ENCODE measurements around the gene ERCC8. TPM values are rescaled to one million over a fixed set of nuclear protein-coding genes. Genes with fewer than 3 reads are reported as not detected.
"Not testable (repeated sequence)": the region's sequence is repeated elsewhere in the genome, so short reads cannot be mapped to it uniquely, and the experiment has no call there.

The ERCC8 gene
- total RNA-seq, 1 experiment from 2014 or later: 11.4 TPM

DNA sequence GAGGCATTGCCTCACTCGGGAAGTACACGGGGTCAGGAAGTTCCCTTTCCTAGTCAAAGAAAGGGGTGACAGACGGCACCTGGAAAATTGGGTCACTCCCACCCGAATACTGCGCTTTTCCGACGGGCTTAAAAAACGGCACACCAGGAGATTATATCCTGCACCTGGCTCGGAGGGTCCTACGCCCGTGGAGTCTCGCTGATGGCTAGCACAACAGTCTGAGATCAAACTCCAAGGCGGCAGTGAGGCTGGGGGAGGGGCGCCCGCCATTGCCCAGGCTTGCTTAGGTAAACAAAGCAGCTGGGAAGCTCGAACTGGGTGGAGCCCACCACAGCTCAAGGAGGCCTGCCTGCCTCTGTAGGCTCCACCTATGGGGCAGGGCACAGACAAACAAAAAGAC is 84.3 kb downstream of the ERCC8 start:
- not testable (repeated sequence) for H3K27me3 ChIP-seq, H3K9me3 ChIP-seq, DNase-seq, H3K36me3 ChIP-seq, H3K4me3 ChIP-seq

DNA sequence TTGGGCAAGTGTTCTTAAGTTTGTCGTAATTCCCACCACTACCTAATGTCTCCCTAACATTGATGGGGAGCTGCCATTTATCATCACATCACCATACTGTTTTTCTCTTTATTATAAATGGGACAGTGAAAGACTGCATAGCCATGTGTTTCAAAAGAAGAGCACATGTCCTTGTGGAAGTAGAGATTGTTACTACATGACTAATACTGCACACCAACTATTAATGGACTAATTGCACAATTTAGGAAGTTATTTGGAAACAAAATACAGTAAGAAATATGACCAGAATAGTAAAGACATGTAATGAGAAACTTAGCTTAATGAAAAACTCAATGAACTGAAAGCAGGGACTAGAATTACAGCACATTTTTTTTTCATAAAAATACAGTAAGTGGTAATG is 88.8 kb downstream of the ERCC8 start:
- Histone ChIP-seq H3K27me3 (no peaks in the 10 kb centered on the region; the same call in 1 of the 2 replicates), H3K9me3 (no peaks in the 10 kb centered on the region), H3K36me3 (no peaks in the 10 kb centered on the region), H3K4me3 (no peak overlapping the region)
- DNase-seq: no peak

DNA sequence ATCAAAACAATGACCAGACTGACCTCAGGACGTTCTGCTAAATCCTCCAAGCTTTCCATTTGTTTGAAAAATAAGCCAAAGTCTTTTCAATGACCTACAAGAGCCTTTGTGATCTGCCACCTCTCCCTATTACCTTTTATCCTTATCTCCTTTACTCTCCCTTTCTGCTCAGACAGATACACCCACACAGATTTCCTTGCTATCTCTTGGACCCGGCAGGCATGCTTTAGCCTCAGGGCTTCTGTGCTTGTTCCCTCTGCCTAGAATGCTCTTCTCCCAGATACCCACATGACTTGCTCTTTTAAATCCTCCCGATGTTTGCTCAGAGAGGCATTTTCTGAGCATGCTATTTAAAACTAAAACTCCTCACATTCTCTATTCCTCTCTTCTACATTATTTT is 91.9 kb downstream of the ERCC8 start:
- no peaks in the 10 kb centered on the region for H3K9me3 ChIP-seq
- no peak for DNase-seq
- H3K4me3 ChIP-seq: no peak overlapping the region
- no peaks in the 10 kb centered on the region for H3K36me3 ChIP-seq
- H3K27me3 ChIP-seq: no peaks in the 10 kb centered on the region; the same call in 1 of the 2 replicates

DNA sequence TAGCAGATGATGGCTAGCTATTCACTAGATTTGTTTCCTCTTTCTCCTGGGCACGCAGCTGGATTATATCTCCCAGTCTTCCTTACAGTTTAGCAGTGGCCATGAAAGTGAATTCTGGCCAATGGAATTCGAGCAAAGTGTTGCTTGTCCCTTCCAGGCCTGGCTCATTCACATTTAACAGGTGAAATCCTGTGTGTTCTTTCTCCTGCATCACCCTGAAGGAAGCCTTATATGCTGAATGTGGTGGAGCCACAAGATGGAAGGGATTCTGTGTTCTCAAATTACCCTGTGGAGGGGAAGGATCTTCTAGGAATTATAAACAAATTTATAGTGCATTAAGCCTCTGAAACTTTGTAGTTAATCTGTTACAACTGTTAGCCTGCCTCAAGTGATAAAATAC is 92.6 kb downstream of the ERCC8 start:
- DNase-seq: no peak
- Histone ChIP-seq H3K36me3 (no peaks in the 10 kb centered on the region), H3K27me3 (no peaks in the 10 kb centered on the region; the same call in 1 of the 2 replicates), H3K9me3 (no peaks in the 10 kb centered on the region), H3K4me3 (no peak overlapping the region)

DNA sequence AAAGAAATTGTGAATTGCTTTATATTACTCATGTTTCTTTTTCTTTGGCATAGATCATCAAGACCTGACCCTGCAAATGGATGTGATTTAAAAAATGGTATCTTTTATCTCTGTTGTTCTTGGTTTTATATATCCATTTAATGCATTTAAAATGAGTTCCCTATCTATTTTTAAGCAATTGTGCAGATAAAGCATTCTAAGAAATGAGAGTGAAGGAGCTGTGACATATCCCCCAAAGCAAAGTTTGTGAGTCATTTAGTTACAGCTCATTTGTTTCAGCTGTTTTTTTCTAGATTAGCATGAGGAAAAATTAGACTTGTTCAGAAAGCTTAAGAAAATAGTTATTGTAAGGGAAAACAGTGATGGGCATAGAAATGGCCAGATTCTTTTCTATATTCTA is 93.2 kb downstream of the ERCC8 start:
- Histone ChIP-seq H3K4me3 (no peak overlapping the region), H3K36me3 (no peaks in the 10 kb centered on the region), H3K27me3 (no peaks in the 10 kb centered on the region; the same call in 1 of the 2 replicates), H3K9me3 (no peaks in the 10 kb centered on the region)
- DNase-seq: no peak

DNA sequence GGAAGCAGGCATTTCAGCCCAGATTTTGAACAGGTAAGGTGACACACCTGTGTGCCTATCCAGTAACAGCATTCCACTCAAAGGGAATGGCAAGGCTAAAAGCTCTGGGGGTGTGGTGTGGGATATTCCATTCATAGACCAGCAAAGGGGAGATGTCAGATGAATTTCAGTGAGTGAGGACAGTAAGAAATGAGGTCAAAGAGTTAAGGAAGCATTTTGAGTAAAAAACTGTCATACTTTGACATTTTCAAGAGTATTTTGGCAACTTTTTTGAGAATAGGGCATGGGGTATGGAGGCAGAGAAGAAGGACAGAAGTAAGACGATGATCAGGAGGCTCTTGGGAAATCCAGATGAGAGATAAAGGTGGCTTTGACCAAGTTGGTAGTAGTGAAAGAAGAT is 98.6 kb downstream of the ERCC8 start:
- Histone ChIP-seq H3K4me3 (no peak overlapping the region), H3K9me3 (no peaks in the 10 kb centered on the region), H3K36me3 (no peaks in the 10 kb centered on the region), H3K27me3 (peaks cover 26% of the 10 kb centered on the region)
- DNase-seq: no peak

DNA sequence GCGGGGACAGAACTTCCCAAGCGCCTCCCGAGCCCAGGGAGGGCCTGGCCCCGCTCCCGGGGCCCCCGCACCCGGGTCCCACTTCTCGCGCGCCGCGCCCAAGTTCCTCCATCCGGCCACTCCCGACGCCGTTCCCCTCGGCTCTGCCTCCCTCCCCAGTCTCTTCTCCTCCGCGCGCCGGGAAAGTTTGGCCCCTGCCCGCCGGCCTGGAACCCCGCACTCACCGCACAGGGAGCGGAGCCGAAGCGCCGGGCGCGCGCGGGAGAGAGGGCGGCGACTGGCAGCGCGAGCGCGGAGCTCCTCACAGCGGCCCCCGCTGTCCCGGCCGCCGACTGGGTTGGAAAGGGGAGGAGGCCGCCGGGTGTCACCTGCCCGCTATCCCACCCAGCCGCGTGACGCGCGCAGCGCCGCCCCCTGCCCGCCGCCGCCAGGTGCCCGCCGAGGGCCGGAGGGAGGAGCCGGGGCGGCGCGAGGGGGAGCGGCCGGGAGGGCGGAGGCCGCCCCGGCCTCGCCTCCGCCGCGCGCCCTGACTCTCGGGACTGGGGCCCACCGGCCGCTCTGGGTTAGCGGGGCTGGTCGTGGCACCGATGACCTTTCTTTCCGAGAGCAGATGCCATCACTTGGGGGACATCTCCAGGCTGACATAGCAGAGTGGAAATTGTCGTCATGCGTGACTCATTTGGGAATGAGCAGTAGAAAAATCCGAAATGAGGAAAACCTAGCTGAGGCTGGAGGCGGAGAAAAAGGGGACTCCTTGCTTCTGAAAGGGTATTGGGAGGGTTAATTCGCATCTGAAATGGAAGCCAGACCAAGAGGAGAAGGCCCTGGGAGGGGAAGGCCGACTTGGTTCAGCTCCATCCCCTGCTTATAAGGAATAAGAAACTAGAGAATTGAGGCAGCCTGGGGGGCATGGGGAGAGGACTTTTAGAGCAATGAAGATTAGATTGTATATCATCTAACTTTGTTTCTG is 100.6 kb downstream of the ERCC8 start, which contains the start of gene ELOVL7:
TSS of gene ELOVL7 (minus strand) at position 334 of the 970 bp plus-strand sequence. CDS start 56,872 bp downstream, outside the sequence.
- peaks cover 38% of the 10 kb centered on the region for H3K27me3 ChIP-seq
- H3K4me3 ChIP-seq: peak within 1 kb of the TSS; percentile 52
- DNase-seq: peak; percentile 54
- H3K36me3 ChIP-seq: no peaks in the 10 kb centered on the region
- H3K9me3 ChIP-seq: no peaks in the 10 kb centered on the region

DNA sequence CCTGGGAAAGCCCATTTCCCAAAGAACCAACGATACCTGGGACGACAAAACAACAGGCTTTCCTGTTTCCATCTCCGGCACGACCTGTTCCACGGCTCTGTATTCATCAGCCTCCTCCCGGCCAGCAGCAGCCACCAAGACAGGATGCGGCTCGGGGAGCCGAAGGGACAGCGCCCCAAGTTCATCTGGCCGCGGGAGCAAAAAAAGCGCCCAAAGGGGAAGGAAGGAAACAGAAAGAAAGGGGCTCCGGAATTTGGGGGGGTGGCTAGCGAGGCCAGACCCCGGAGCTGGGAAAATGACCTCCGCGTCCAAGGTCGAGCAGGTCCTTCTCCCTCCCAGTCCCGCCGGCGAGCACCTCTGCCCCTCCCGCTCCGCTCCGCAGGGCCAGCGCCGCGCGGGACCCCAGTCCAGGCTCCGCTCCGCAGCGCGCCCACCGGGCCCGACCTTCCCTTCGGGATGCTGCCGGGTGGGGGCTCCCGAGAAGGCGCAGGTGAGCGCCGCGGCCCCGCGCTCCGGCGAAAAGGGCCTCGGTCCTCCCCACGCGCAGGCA is 101.4 kb downstream of the ERCC8 start:
- peak; percentile 8 for DNase-seq
- H3K27me3 ChIP-seq: peaks cover 38% of the 10 kb centered on the region
- no peaks in the 10 kb centered on the region for H3K9me3 ChIP-seq
- H3K4me3 ChIP-seq: peak overlapping the region; percentile 52
- H3K36me3 ChIP-seq: no peaks in the 10 kb centered on the region

DNA sequence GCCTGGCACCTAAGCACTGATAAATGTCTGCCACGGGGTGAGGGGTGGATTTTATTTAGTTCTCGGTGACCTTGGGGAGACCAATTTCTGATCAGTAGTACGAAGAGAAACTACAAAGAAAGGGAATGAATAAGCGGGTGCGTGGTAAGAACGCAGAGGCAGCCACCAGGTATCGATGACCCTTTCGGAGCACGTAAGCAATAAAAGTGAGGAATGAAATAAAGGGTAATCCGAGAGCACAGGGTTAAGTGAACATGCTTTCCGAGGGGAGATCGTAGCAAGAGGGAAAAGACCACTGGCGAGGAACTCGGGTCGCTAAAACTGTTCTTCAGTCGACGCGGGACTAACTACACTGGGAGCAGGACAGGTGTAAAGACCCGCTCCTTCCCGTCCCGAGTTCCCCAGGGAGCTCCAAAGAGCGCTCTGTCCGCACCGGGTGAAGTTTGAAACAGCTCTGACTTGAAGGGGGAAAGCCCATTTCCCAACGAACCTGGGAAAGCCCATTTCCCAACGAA is 101.9 kb downstream of the ERCC8 start:
- no peaks in the 10 kb centered on the region for H3K9me3 ChIP-seq
- H3K27me3 ChIP-seq: peaks cover 38% of the 10 kb centered on the region
- H3K4me3 ChIP-seq: peak overlapping the region; percentile 52; the same call in 1 of the 2 replicates
- no peaks in the 10 kb centered on the region for H3K36me3 ChIP-seq
- DNase-seq: peak; percentile 1

DNA sequence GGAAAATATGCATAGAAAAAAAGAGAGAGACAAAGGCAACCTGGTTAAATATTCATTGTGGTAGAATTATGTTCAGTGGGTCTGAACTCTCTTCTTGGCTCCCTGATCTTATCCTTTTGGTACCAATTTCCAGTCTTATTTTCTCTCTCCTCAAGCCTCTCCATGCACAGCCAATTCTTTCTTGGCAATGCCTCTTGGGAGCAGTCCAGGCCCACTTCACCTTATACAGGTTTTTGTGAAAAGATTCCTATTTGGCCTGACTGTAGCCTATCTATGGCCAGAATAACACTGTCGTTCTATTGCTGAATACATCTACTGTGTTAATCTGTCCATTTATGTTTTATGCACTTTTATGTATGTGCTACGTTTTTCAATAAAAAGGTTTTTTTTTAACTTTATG is 103.5 kb downstream of the ERCC8 start:
- DNase-seq: no peak
- peaks cover 38% of the 10 kb centered on the region for H3K27me3 ChIP-seq

DNA sequence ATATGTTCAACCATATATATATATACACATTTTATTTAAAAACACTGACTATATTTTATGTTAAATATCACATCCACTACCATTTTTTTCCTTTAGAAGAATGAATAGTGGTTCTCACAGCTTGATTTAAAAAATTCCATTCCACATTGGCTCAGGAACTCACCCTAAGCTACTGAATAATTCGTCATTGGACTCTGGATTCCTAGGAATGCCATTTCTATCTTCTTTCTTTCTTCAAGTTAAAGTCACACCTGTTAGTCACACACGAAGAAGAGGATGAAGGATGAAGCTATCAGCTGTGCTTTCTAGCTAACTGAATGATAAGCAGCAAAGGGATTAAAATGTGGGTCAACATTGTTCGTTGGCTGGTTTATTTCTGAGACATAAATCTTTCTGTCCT is 108.7 kb downstream of the ERCC8 start:
- DNase-seq: no peak
- H3K4me3 ChIP-seq: no peak overlapping the region
- H3K36me3 ChIP-seq: no peaks in the 10 kb centered on the region
- H3K27me3 ChIP-seq: peaks cover 10% of the 10 kb centered on the region
- H3K9me3 ChIP-seq: no peaks in the 10 kb centered on the region

More for the DNA sequence above, 103.5 kb downstream of the ERCC8 start:
- no peaks in the 10 kb centered on the region for H3K36me3 ChIP-seq
- H3K9me3 ChIP-seq: no peaks in the 10 kb centered on the region
- H3K4me3 ChIP-seq: no peak overlapping the region

DNA sequence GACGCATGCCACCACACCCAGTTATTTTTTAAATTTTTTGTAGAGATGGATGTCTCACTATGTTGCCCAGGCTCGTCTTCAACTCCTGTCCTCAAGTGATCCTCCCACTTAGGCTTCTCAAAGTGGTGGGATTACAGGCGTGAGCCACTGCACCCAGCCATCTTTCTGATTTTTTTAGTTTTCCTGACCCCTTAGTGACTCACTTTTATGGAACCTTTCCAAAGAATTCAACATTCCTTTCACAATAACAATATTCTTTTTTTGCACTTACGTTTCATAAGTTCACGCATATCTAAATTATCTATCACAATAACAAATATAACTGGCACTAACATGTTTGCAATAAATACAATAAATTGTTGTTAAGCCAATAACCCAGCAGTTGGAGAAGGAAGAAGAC is 109.3 kb downstream of the ERCC8 start:
- H3K36me3 ChIP-seq: no peaks in the 10 kb centered on the region
- DNase-seq: no peak
- no peaks in the 10 kb centered on the region for H3K9me3 ChIP-seq
- H3K27me3 ChIP-seq: peaks cover 7% of the 10 kb centered on the region; the same call in 1 of the 2 replicates
- no peak overlapping the region for H3K4me3 ChIP-seq

DNA sequence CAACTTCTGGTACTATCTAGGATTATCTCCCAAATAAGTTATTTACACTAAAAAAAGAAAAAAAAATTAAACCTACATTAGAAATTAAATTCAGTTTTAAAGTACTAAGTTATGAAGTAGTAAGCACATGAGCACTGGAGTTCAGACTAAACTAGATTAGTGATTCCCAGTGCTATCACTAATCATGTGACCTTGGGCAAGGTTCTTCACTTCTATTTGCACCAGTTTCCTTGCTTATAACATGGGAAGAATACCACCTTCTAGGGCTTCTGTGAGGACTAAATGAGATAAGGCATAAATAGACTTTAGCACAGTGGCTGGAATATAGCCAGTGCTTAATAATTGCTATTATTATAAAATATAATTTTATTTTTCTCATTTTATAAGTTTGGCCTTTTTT is 111.3 kb downstream of the ERCC8 start:
- DNase-seq: no peak
- H3K9me3 ChIP-seq: no peaks in the 10 kb centered on the region
- H3K4me3 ChIP-seq: no peak overlapping the region
- no peaks in the 10 kb centered on the region for H3K36me3 ChIP-seq
- H3K27me3 ChIP-seq: no peaks in the 10 kb centered on the region; the same call in 1 of the 2 replicates

DNA sequence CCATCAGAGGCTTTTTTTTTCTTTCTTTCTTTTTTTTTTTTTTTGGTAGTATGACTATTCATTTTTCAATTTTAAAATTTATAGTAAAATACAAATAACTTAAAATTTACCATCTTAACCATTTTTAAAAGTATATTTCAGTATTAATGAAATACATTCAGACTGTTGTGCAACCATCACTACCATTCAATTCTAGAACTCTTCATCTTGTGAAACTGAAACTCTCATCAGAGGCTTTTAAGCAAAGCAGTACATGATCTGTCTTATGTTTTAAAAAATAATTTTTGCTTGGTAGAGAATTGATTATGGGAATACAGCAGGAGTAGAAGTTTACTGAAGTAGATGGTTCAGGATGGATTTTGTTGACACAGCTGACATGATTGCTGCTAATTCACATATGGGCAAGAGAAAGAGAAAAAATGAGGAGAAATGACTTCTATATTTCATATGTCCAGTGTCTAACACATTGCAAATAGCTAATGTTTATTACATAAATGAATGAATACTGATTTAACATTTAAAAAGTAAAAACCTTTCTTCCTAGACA is 114.2 kb downstream of the ERCC8 start:
- Histone ChIP-seq H3K36me3 (no peaks in the 10 kb centered on the region), H3K27me3 (no peaks in the 10 kb centered on the region; the same call in 1 of the 2 replicates), H3K9me3 (no peaks in the 10 kb centered on the region), H3K4me3 (no peak overlapping the region)
- DNase-seq: no peak

DNA sequence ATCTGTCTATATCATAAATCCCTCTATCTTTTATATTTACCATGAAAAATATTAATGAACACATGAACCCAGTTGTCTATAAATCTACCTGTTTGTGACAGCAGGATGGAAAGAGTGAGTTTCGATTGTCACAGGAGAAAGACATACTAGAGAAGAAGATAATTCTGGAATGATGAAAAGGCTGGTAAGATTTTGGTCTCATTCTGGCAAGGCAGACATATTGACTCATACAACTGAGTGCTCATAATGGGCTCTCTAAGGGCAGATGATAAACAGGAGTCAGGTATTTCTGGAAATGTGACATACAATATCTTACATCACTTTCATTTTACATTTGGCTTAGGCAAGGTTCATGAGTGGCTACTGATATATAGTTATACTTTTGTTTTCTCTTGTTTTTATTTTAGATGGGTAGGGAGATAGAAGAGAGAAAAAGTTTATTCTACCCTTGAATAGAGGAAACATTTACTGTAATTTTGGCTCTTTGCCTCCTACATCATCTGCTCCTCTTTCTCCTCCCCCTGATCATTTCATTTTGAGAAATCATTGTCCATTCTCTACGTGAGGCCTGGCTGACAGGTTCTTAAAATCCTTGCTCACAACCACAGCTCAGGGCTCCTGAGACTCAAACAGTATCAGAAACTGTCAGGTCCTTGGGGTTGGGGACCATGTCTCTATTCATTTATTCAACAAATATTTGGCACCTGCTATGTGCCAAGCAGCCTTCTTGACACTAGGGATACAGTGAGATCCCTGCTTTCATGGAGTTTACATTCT is 115.2 kb downstream of the ERCC8 start:
- H3K27me3 ChIP-seq: no peaks in the 10 kb centered on the region; the same call in 1 of the 2 replicates
- no peaks in the 10 kb centered on the region for H3K36me3 ChIP-seq
- H3K4me3 ChIP-seq: no peak overlapping the region
- no peaks in the 10 kb centered on the region for H3K9me3 ChIP-seq
- no peak for DNase-seq

DNA sequence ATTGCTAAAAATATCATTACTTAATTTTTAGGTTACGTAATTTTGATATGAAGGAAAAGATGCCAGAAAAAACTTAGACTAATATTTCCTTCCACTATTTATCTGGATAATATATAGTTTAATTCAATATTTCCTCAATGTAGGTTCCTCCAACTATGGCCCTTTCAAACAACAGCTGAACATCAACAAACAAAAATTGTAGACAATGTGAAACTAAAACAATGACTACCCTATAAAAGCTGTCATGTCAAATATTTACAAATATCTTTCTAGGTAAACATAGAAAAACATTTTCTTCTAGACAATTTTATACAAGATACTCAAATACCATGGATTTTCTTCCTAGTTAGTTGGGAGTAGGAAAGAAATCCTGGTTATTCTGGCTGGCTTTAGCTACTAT is 117.7 kb downstream of the ERCC8 start:
- no peaks in the 10 kb centered on the region; the same call in 1 of the 2 replicates for H3K27me3 ChIP-seq

More for the DNA sequence above, 117.7 kb downstream of the ERCC8 start:
- H3K36me3 ChIP-seq: no peaks in the 10 kb centered on the region
- DNase-seq: no peak
- H3K9me3 ChIP-seq: no peaks in the 10 kb centered on the region
- no peak overlapping the region for H3K4me3 ChIP-seq
